HG02571 (cell line): ENCODE results near the gene NDEL1.

Experiments used
- ATAC-seq: cut with Tn5 transposase; IDR thresholded peaks from one replicate; pipeline ENCODE4 v1.9.1; 2021; ENCODE audit warnings: mild to moderate bottlenecking, moderate library complexity; ENCODE audit not compliant: unreplicated experiment

NDEL1 gene

DNA sequence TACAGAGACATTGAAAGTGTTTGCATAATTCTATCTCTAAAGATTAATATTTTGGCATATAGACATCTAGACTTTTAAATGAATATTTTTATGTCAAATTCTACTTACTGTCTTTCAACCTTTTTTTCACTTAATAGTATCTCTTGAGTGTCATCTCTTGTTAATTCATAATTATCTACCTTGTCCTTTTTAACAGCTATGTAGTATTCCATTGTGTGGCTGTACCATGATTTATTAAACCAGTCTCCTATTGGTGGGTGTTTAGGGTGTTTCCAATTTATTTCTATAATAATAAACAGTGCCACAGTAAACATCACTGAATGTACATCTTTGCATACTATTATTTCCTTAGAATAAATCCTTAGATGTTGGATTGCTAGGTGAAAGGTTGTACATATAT lies 21.7 kb upstream of the NDEL1 start:
- ATAC-seq = no peak

DNA sequence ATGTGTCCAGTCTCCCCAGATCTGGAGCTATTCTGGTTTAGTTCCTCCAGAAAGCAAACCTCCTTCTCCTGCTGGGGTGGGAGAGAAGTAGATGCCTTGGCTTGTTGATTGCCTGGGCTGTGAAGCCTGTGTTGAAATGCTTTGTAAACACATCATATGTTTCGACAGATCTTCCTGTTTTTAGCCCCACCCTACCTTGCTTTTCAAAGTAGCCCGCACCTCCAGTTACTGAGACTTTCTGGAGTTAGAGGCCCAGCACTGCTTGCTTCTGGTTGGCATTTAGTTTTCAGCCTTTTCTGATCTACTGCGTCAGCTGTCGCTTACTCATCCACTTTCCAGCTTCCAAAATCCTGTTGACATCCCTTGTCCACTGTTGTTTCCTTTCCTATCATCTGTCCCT lies 17.9 kb upstream of the NDEL1 start:
- no peak for ATAC-seq

DNA sequence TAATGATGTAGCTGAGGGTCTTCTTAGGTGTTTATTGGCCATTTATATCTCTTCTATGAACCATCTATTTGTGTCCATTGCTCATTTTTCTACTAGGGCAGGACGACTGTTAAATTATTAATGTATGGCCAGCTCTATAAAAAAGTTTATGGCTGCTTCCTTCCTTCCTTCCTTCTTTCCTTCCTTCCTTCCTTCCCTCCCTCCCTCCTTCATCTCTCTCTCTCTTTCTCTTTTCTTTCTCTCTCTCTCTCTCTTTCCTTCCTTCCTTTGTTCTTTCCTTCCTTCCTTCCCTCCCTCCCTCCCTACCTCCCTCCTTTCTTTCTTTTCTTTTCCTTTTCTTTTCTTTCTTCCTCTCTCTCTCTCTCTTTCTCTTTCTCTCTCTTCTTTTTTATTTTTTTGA lies 17.2 kb upstream of the NDEL1 start:
- no peak for ATAC-seq

DNA sequence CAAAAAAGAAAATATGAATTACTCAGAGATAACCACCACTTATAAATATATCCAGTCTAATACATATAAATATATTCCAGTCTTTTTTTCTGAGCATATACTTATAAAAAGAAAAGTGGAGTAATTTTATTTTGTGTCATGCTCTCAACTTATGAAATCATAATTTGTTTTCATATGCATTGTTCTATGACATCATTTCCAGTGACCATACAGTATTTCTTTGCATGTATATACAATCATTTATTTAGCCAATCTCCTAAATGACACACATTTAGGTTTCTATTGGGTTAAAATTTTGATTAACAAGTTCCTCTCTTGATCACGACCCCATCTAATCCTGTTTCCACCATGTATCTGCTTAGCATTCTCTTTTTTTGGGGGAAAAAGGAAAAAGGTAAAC lies 16.4 kb upstream of the NDEL1 start:
- no peak for ATAC-seq

DNA sequence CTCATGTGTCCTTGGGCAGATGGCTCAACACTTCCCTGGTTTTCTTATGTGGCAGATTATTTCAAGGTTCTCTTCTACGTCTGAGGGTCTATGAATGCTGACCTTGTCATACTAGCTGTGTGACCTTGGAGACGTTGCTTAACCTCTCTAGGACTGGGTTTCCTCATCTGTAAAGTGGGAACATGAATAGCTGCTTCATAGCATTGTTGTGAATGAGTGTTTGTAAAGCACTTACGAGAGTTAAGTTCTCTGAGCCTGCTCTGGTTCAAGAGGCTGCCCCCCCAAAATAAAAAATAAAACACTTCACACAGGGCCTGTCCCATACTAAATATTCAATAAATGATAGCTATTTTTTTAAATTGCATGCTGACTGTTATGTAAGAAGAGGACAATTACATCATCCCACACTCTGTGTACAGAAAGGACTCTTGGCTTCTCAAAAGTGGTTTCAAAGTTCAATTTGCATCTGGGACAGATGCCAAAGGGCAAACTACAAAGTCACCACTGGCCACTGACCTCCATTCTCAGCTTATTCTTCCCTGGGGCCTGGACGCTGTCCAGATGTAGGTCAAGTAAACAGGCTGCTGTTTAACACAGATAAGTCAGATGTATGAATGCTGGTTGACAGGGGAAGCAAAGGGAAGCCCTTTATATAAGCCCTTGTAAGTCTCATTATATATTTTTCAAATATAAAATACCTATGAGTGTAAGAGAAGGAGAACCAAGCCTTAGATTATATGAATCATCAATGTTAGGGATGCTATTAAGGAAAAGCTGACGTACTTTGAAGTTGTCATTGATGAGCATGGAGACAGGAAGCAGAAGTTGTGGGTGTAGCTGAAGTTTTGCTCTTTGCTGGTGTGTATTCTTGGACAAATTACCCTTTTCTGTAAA lies 15.4 kb upstream of the NDEL1 start:
- no peak for ATAC-seq

DNA sequence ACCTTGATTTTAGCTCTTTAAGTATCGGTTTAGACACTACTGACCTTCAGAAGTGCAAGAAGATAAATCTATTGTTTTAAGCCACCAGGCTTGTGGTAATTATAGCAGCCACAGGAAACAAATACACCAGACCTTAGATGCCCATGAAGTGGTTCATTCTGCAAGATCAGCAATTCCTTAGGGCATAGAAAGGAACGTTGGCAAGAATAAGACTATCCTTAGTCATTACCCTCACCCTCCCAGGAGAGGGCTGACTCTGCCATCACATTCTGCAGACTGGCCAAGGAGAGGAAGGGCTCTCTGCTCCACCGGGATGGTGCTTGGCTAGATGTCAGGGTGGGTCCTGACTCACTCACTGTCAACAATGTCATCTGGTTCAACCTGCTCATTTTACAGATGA lies 14.1 kb upstream of the NDEL1 start:
- no peak for ATAC-seq

DNA sequence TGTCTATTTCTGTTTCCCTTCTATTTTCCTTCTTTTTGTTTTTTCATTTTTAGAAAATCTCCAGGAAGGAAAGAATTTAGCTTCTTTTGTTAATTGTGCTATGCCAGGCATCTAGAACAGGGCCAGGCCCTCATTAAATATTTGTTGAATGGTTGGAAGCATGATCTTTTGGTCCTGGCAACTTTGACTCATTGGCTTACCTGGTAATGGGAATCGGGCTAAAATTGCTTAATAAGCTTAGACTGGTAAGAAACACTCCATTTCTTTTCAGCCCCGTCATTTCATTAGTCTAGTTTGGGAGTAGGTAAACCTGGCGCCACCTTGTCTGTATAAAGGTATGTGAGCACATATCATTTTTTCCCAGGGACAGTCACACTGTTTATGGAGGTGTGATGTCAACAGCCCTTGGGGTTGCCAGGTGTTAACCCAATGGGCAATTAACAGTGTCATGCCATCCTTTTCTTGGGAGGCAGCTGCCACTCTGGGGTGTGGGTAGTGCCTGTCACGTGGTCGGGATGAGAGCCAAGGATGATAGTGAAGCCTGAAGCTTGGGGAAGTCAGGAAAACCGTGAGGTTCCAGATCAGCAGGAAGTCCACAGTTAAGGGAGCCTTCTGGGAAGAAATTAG lies 9.5 kb upstream of the NDEL1 start:
- ATAC-seq = no peak

DNA sequence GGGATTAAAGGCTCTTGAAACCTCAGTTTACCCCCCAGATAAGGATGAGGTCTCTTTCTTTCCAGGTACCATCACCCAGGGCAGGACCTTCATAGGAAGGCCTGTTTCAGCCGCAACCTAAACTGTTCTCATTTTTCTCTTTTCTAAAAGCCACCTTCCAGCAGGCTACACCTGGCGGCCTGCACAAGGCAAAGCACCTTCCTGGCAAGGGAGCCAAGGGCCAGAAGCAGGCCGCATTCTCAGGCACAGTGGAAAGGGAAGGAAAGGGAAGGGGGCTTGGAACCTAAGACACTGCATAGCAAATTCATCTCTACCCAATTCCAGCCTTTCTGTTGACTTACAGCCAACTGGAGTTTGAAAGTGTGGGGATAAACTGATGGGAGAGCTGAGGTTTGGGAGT lies 8.9 kb upstream of the NDEL1 start:
- ATAC-seq = no peak

DNA sequence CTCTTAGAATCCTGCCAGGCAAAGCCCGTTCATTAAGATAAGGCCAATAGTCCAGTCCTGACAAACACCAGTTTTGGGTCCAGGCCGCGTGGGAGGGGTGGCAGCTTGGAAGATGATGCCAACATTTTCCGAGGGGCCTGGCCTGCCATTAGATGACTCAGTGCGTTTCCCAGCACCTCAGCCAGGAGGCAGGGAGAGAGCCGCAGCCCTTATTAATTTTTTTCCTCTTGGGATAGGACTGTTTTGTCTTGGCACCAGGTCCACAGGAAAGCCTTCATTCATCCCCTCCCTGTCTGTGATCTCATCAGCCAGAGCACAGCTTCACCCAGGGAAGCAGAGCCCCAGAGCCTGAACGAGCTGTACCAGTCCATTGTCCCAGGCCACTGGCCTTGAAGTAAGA lies 4.7 kb upstream of the NDEL1 start:
- no peak for ATAC-seq

DNA sequence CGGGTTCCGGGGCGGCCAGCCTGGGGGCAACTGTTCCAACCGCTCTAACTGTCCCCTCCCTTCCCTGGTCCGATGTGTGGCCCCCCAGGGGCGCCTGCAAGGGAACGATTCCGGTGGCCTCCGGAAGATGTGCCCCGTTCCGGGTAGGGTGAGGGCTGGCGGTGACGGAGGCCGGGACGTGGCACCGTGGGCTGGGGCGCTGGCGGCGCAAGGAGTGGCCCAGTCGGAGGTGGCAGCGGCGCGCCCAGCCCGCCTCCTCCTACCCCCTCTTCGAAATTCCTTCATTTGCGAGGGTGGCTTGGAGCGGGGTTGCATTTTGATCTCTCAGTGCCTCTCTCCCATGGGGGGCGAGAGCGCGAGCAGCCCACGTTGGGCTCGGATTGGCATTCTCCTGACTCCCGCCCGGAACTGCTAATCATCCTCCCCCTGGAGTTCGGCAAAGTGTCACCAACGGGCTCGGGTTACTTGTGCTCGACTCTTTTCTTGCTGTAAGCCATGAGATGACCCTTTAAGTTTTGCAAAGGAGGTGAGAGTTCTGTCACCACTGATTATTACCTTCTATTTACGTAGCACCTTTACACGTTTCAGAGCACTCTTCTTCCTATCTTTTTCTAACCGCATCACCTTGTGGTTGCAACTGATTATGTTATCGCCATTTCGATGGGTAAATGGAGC lies 622 bp downstream of the NDEL1 start:
- ATAC-seq = peak; percentile 42

DNA sequence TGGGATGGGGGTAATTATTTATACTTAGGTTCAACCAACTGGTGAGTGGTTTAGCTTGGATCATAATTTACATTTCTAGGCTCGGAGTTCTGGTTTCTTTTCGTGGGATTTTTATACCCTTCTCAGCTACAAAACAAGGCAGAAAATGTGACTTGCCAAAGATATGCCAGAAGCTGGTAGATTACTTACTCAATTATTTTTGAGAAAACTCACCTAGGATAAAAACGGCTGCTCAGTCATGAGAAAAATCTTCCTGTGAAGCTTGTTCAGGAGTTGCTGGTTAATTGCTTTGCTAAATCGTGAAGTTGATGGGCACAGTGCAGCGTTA lies 1.1 kb downstream of the NDEL1 start:
- ATAC-seq = no peak

DNA sequence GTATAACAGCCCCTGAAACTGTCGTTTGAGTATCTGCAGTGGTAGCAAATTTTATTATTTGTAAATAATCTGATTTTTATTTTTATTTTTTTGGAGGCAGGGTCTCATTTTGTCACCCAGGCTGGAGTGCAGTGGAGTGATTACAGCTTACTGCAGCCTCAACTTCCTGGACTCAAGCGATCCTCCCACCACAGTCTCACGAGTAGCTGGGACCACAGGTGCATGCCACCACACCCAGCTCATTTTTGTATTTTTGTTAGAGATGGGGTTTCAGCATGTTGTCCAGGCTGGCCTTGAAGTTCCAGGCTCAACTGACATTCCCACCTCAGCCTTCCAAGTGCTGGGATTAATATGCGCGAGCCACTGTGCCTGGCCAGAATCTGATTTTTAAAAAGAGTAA lies 2.8 kb downstream of the NDEL1 start:
- ATAC-seq = no peak

DNA sequence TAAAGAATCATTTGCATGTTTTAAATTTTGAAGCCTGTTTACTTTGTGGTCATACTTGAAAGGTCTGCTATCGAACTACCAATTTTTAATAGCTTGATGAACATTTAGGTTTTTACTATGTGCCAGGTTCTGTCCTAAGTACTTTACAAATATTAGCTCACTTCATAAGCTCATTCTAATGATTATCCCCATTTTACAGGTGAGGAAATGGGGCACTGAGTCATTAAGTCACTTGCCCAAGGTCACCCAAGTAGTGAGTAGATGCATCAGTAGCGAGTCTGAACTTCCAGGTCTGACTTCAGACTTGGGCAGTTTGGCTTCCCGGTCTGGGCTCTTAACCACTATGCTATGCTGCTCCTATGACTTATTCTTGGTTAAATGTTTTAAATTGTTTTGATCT lies 4.0 kb downstream of the NDEL1 start:
- no peak for ATAC-seq

DNA sequence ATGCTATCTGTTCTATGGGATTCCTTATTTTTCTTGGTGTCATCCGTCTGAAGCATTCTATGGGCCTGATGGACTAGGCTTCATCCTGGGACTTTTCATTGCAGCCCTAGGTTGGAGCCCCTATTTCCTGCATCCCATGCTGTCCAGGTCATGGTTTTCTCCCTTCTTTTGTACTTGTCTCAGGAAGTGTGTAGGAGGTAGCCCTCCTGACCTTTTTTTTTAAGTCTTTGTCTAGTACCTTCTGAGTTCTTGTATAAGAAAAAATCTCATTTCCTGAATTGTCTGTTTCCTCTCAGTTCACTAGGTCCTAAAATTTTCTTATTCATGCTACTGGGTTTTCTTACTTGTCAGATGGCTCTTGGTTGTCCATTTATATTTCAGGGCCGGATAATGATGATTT lies 6.0 kb downstream of the NDEL1 start:
- no peak for ATAC-seq

DNA sequence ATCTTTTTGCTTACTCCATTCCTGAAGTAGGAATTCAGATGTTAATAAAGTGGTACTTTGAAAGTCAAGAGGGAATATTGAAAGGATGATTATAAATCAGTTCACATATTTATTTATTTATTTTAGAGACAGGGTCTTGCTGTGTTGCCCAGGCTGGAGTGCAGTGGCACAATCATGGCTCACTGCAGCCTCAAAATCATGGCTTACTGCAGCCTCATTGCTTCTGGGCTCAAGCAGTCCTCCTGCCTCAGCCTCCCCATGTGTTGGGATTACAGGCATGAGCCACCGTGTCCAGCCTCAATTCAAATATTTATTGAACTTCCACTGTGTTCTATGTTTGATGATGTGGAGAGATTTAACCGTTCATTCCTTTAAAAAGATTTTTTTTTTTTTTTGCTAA lies 6.6 kb downstream of the NDEL1 start:
- no peak for ATAC-seq

DNA sequence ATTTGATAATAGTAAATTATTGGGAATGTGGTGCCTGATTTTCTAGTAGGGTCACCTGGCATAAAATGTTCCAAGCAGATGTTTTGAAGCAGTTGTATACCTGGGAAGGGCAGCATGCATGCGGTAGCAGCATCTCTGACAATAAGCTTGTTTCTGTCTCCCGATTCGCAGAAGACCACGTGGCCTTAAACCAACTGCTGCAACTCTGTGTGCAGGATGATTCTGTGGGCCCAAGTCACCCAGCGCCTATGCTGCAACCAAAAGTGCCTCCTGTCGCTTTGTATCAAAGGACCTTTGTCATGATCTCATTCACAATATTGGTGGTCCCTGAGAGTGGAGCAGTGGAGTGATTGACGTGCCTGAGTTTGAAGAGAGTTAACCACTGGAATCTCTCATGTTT lies 8.1 kb downstream of the NDEL1 start:
- no peak for ATAC-seq

DNA sequence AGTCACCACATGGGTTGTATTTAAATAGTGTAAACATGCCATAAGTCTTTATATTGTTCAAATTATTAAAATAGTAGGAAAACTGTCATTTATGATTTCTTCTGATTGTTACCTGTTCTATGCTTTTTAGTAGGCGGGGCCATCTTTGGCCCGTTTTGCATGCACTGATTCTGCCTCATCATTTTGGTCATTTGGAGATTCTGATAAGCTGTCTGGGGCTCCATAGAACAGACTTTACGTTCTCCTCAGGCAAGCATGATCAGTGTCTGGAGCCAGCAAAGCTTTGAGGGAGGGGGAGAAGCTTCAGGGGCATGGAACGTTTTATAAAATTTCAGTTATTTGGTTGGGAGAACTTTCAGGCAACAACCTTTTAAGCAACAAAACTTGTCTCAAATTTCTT lies 8.8 kb downstream of the NDEL1 start:
- ATAC-seq = no peak

DNA sequence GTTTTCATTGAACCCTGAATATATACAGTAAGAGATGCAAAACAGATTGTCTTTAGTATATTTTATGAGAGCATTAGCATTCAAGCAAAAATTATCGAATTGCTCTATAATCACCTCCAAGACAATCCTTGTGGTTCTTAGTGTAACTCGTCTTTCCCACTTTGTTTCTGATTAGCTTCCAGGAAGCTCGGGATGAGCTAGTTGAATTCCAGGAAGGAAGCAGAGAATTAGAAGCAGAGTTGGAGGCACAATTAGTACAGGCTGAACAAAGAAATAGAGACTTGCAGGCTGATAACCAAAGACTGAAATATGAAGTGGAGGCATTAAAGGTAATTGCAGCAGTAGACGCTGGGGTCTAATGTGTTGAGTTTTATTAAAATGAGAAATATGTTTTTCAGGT lies 9.9 kb downstream of the NDEL1 start:
- ATAC-seq = no peak

DNA sequence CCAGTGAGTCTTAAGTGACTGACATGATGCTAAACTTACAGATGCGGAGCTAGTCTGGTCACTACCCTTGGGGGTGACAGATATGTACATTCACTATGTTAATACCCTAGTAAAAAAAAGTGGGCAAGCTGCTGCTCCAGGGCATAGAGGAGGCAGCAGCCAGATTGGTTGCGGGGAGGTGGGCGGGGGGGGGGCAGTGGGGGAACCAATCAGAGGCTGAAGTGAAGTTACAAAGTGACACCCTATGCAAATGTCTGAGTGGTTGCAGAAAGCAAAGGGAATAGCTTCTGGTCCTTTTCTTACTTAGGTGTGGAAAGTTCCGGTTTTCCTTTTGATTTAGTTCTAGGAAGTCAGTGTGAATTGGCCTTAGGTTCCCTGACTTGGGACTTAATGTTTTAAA lies 12.1 kb downstream of the NDEL1 start:
- ATAC-seq = no peak

DNA sequence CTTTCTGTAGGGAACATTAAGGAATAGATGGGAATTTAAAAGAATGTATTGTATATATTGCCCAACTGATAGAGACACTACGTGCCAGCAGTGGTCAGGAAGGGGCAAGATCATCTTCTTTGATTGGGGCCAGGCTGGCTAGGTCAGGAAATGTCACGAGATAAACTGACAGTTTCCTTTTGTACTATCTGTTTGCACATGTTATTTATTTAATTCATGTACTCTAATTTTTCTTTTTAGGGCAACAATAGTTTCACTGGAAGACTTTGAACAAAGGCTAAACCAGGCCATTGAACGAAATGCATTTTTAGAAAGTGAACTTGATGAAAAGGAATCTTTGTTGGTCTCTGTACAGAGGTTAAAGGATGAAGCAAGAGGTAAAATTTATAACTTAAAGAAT lies 12.6 kb downstream of the NDEL1 start:
- no peak for ATAC-seq

DNA sequence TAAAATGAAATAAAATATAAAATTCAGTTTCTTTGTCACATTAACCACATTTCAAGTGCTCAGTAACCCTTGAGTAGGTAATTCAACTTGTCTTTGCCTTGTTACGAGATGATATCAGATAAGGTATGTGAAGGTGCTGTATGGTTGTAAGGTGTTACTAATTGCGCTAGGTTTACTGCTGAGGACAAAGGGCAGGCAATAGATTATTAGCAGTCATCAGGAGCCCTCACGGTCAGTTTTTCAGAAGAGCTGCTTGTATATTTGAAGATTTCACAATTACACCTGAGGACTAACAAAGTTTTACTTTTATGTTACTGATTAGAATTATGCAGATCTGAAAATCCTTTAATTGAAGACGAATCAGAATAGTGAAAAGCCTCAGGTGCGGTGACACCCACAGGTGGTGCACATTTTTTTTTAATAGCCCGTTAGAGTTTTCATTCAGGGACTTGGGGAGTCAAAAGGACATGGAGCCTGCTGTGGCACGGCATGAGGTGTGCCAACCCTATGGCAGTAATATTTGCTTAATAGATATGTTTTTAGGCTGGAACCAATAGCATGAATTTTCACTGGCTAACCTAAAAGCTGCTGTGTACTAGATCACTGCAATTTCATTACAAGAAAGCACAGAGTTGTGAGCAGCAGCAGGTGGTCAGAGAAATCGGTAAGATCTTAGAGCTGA lies 16.4 kb downstream of the NDEL1 start:
- no peak for ATAC-seq

DNA sequence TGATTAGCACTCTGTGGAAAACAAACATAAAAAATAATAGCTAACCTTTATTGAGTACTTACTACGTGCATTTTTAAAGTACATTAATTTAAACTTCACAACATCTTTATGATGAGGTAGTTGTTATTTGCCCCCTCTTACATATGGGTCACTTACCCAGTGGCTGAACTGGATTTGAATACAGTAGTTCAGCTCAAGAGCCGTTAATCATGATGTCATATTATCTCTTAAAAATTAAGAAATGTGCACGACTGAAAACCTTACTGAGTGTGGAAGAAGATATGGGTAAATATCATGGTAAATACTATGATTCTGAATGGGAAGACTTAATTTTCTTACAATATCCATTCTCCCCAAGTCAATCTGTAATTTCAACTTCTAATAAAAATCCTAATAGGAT lies 17.6 kb downstream of the NDEL1 start:
- no peak for ATAC-seq
